ENCODE results near the gene AGAP1.

GRCh38 chr2:236156860-236157194 is 663.0 kb downstream of the AGAP1 start:
- TF ChIP-seq CTCF (IDR thresholded peaks at IDR 0.05) (no peak), POLR2A (IDR thresholded peaks at IDR 0.05) (no peak), POLR2AphosphoS5 (IDR thresholded peaks at IDR 0.05; ENCODE audit: insufficient read depth in 1 of 2, low read depth in 1 of 2) (no peak)

Data from vagina (tissue), 2 donors.